Gastroesophageal sphincter (tissue), 4 donors: Measurements from ENCODE around the gene C3orf18. TPM values are rescaled to one million over a fixed set of nuclear protein-coding genes. Genes with fewer than 3 reads are reported as not detected.

Experiments used
- ATAC-seq: fragments of 150-250 bp; one replicate; pipeline ENCODE4 v1.9.1; 2016; ENCODE audit warnings: mild to moderate bottlenecking, moderate library complexity
- H3K27ac ChIP-seq, 4 donors: fragments of 200-600 bp; sonication (generic) in 3 of 4; 1 replicate in 3 of 4; 2 replicates in 1 of 4; pipeline ENCODE4 v1.5.1; 2016 to 2019
- H3K27me3 ChIP-seq: fragments of 200-600 bp; sonication (generic); one replicate; pipeline ENCODE4 v1.5.1; 2019
- H3K36me3 ChIP-seq, 2 donors: fragments of 200-600 bp; sonication (generic); one replicate each; pipeline ENCODE4 v1.5.1; 2019; ENCODE audit warnings: control low read depth in 1 of 2
- H3K4me1 ChIP-seq, 3 donors: fragments of 200-600 bp; sonication (generic); 1 replicate in 2 of 3; 2 replicates in 1 of 3; pipeline ENCODE4 v1.5.1; 2016 to 2019; ENCODE audit warnings: control low read depth in 2 of 3
- H3K4me3 ChIP-seq, 2 donors: fragments of 200-600 bp; sonication (generic); one replicate each; pipeline ENCODE4 v1.5.1; 2019; ENCODE audit warnings: mild to moderate bottlenecking in 1 of 2, moderate library complexity in 1 of 2
- H3K9me3 ChIP-seq, 3 donors: fragments of 200-600 bp; sonication (generic); one replicate each; pipeline ENCODE4 v1.5.1; 2017 to 2019; ENCODE audit warnings: control low read depth in 2 of 3
- EP300 ChIP-seq: sonication (generic); formaldehyde crosslinking; IDR thresholded peaks from one replicate; pipeline ENCODE4 v1.6.1; 2017; ENCODE audit warnings: antibody characterized with exemption, mild to moderate bottlenecking
- POLR2A ChIP-seq, 2 donors: fragments of 450-650 bp; IDR thresholded peaks; one replicate each; pipeline ENCODE4 v1.6.1; 2017; ENCODE audit warnings: antibody characterized with exemption in 2 of 2, mild to moderate bottlenecking in 2 of 2, moderate library complexity in 1 of 2
- POLR2AphosphoS5 ChIP-seq: sonication (generic); formaldehyde crosslinking; IDR thresholded peaks from one replicate; pipeline ENCODE4 v1.6.1; 2017; ENCODE audit warnings: antibody characterized with exemption
- WGBS, 2 donors: methylation state at CpG; one replicate each; pipeline ENCODE4 v1.1.5; 2018; ENCODE audit warnings: low coverage in 1 of 2; 5-methylcytosine and 5-hydroxymethylcytosine counted together
- total RNA-seq, 4 donors: library from RNA; depleted of rRNA; stranded (reverse); fragments of >200 nt; gene quantifications; one replicate each; pipeline ENCODE4 v1.1.0, GENCODE V29; 2016
- TF ChIP-seq, protein P1 (sequence below), 4 experiments: fragments of 200-600 bp in 2 of 4; fragments of 450-650 bp in 2 of 4; sonication (generic) in 1 of 4; IDR thresholded peaks; one replicate each; pipeline ENCODE4 v1.5.1; 2017 to 2019; ENCODE audit warnings: antibody characterized with exemption in 4 of 4, mild to moderate bottlenecking in 2 of 4, moderate library complexity in 2 of 4

Gene C3orf18
- total RNA-seq, 4 donors from 2014 or later = 9.7 to 42.8 (median 25.3) TPM

- no peak for ATAC-seq
- WGBS, 2 donors = 86% methylated on average over 2 of the region's 4 CpGs; no CpG with 5 or more reads in 1 of the 2 donors
- no peak overlapping the region for H3K4me3 ChIP-seq
- H3K27ac ChIP-seq = peak overlapping the region in 2 of 4 donors; percentile 41 to 60
- H3K27me3 ChIP-seq = no peaks in the 10 kb centered on the region
- no peak for TF ChIP-seq EP300
- TF ChIP-seq POLR2A (IDR thresholded peaks at IDR 0.05) = no peak
- TF ChIP-seq, protein P1, sequence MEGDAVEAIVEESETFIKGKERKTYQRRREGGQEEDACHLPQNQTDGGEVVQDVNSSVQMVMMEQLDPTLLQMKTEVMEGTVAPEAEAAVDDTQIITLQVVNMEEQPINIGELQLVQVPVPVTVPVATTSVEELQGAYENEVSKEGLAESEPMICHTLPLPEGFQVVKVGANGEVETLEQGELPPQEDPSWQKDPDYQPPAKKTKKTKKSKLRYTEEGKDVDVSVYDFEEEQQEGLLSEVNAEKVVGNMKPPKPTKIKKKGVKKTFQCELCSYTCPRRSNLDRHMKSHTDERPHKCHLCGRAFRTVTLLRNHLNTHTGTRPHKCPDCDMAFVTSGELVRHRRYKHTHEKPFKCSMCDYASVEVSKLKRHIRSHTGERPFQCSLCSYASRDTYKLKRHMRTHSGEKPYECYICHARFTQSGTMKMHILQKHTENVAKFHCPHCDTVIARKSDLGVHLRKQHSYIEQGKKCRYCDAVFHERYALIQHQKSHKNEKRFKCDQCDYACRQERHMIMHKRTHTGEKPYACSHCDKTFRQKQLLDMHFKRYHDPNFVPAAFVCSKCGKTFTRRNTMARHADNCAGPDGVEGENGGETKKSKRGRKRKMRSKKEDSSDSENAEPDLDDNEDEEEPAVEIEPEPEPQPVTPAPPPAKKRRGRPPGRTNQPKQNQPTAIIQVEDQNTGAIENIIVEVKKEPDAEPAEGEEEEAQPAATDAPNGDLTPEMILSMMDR (IDR thresholded peaks at IDR 0.05) = no peak
- TF ChIP-seq POLR2AphosphoS5 = no peak
- H3K36me3 ChIP-seq = peaks cover 0 to 60% of the 10 kb centered on the region in 2 donors
- no peaks in the 10 kb centered on the region for H3K9me3 ChIP-seq
- peaks cover 0 to 44% (median 16%) of the 10 kb centered on the region in 3 donors for H3K4me1 ChIP-seq
These were observed 5.3 kb upstream of the C3orf18 start for GRCh38 chr3:50572801-50573371.

DNA sequence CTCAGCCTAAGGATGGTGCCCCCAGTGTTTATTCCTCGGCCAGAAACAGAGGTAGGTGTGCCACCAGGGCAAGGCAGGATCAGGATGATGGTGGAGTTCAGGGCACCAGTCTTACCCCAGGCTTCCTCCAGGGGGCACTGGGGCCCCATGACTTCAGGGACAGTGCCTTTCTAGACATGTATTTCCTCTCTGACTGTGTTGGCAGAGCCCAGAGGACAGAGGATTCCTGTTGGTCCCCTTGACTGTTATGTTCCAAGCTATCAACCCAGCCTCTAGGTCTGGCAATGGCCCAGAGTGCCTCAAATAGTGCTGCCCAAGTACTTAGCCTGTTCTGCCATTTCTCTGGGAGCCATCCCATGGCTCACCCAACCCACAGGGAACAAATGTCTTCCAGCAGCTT lies 4.6 kb upstream of the C3orf18 start:
- Histone ChIP-seq H3K27ac (peak overlapping the region in 3 of 4 donors; percentile 37 to 60 (median 41)), H3K4me1 (peaks cover 0 to 51% (median 18%) of the 10 kb centered on the region in 3 donors), H3K9me3 (no peaks in the 10 kb centered on the region), H3K36me3 (peaks cover 0 to 52% of the 10 kb centered on the region in 2 donors), H3K4me3 (no peak overlapping the region), H3K27me3 (no peaks in the 10 kb centered on the region)
- no CpG with 5 or more reads among the region's 1 CpG for WGBS, 2 donors
- TF ChIP-seq, protein P1 (IDR thresholded peaks at IDR 0.05) = peak in 2 of 4 experiments; percentile 95 to 96
- TF ChIP-seq EP300 (no peak), POLR2A (IDR thresholded peaks at IDR 0.05) (no peak), POLR2AphosphoS5 (peak; percentile 11)
- peak; percentile 14 for ATAC-seq

- Histone ChIP-seq H3K9me3 (no peaks in the 10 kb centered on the region), H3K36me3 (peaks cover 0 to 46% of the 10 kb centered on the region in 2 donors), H3K27ac (peak overlapping the region in 1 of 4 donors; percentile 37), H3K27me3 (no peaks in the 10 kb centered on the region), H3K4me1 (peaks cover 0 to 58% (median 24%) of the 10 kb centered on the region in 3 donors), H3K4me3 (no peak overlapping the region)
- WGBS, 2 donors = 89% methylated on average over 3 of the region's 4 CpGs; no CpG with 5 or more reads in 1 of the 2 donors
- ATAC-seq = no peak
- TF ChIP-seq, protein P1 (IDR thresholded peaks at IDR 0.05) = no peak
- TF ChIP-seq EP300 (no peak), POLR2AphosphoS5 (no peak), POLR2A (IDR thresholded peaks at IDR 0.05) (no peak)
These were observed 3.9 kb upstream of the C3orf18 start for GRCh38 chr3:50571486-50571885.

DNA sequence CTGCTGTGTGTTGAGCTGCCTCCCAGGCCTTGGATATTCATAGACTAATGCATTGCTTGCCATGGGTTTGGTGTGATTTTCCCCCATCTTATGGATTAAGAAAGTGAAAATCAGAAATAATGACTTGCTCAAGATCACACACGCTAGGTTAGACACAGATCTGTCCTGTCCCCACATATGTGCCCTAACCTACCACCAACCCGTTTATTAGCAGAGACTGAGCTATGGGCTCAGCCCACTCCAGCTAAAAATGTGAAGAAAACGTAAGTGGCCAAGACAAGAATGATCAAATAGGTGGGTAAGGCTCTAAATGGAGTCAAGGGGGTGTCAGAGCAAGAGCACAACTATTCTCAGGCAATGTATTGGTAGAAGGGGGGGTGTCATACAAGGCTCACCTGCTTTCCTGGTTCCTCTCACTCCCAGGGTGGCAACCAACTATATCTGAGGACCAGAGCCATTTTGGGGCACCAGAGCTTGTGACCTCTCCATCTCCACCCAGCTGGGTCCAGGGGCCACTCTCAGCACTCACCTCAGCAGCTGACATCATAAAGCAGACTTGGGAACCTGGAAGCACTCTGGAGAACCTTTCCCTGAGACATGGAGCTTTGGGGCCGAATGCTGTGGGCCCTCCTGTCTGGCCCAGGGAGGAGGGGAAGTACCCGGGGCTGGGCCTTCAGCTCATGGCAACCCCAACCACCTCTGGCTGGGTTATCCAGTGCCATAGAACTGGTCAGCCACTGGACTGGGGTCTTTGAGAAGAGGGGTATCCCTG lies 3.1 kb upstream of the C3orf18 start:
- 51 to 71% methylated on average over 3 of the region's 5 CpGs for WGBS, 2 donors
- no peak for ATAC-seq

More for the DNA sequence above, 3.1 kb upstream of the C3orf18 start:
- Histone ChIP-seq H3K9me3 (no peaks in the 10 kb centered on the region), H3K4me1 (peaks cover 0 to 66% (median 26%) of the 10 kb centered on the region in 3 donors), H3K4me3 (peak overlapping the region in 1 of 2 donors; percentile 70), H3K36me3 (peaks cover 0 to 38% of the 10 kb centered on the region in 2 donors), H3K27me3 (no peaks in the 10 kb centered on the region), H3K27ac (peak overlapping the region in 3 of 4 donors; percentile 2 to 93 (median 87))
- TF ChIP-seq, protein P1 (IDR thresholded peaks at IDR 0.05) = no peak
- TF ChIP-seq POLR2AphosphoS5 (no peak), EP300 (no peak), POLR2A (IDR thresholded peaks at IDR 0.05) (no peak)
